NB4 (cell line): ENCODE measurements around the gene VENTX.
"Not testable (repeated sequence)": the region's sequence is repeated elsewhere in the genome, so short reads cannot be mapped to it uniquely, and the experiment has no call there.

Experiments used
- DNase-seq: peaks from one replicate; pipeline ENCODE4 v3.0.0; 2010; ENCODE audit warnings: low read depth
- H3K4me3 ChIP-seq: one replicate; pipeline ENCODE4 v1.5.1; 2011; ENCODE audit warnings: mild to moderate bottlenecking, low read depth, low read length, moderate library complexity
- CTCF ChIP-seq: IDR thresholded peaks from one replicate; pipeline ENCODE4 v1.5.1; 2012; ENCODE audit warnings: low read depth, low read length
- MAX ChIP-seq: IDR thresholded peaks from 2 replicates; pipeline ENCODE4 v1.6.1; 2011; ENCODE audit warnings: low read depth, low read length
- MYC ChIP-seq: IDR thresholded peaks from 2 replicates; pipeline ENCODE4 v1.6.1; 2011; ENCODE audit warnings: low read depth, low read length
- POLR2A ChIP-seq: IDR thresholded peaks from 2 replicates; pipeline ENCODE4 v1.6.1; 2011; ENCODE audit warnings: mild to moderate bottlenecking; ENCODE audit not compliant: insufficient read length; ENCODE audit errors: extremely low read depth

The VENTX gene

GRCh38 chr10:133230044-133230361 lies 7.7 kb upstream of the VENTX start, which contains the start of gene UTF1:
Gene UTF1, plus strand, starts transcription at chr10:133230217. Its CDS starts 72 bp downstream, at chr10:133230289.
- TF ChIP-seq MYC (no peak), MAX (no peak), CTCF (no peak), POLR2A (no peak)
- no peak for DNase-seq
- no peak within 1 kb of the TSS for H3K4me3 ChIP-seq

DNA sequence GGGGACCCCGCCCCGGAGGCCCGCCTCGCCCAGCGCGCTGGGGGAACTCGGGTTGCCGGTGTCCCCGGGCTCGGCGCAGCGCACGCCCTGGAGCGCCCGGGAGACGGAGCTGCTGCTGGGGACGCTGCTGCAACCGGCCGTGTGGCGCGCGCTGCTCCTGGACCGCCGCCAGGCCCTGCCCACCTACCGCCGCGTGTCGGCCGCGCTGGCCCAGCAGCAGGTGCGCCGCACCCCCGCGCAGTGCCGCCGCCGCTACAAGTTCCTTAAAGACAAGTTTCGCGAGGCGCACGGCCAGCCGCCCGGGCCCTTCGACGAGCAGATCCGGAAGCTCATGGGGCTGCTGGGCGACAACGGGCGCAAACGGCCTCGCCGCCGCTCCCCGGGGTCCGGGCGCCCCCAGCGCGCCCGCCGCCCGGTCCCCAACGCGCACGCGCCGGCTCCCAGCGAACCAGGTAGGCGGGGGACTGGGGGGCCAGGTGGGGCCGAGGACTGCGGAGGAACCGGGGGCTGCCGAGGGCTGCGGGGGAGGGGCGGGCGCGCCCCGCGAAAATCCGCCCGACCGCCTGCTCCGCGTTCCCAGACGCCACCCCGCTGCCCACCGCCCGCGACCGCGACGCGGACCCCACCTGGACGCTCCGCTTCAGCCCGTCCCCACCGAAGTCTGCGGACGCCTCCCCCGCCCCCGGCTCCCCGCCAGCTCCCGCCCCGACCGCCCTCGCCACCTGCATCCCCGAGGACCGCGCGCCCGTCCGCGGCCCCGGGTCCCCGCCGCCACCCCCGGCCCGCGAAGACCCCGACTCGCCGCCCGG lies 7.1 kb upstream of the VENTX start:
- no peak for TF ChIP-seq MYC
- TF ChIP-seq CTCF, result no peak
- no peak for DNase-seq
- H3K4me3 ChIP-seq, result no peak overlapping the region

GRCh38 chr10:133231244-133231945 lies 6.3 kb upstream of the VENTX start:
- TF ChIP-seq MYC (no peak), MAX (no peak), POLR2A (no peak), CTCF (no peak)
- no peak overlapping the region for H3K4me3 ChIP-seq
- DNase-seq, result no peak

GRCh38 chr10:133231946-133232574 lies 5.6 kb upstream of the VENTX start:
- no peak for TF ChIP-seq MYC
- TF ChIP-seq CTCF, result no peak
- no peak for TF ChIP-seq MAX
- no peak for TF ChIP-seq POLR2A
- DNase-seq, result no peak
- no peak overlapping the region for H3K4me3 ChIP-seq

DNA sequence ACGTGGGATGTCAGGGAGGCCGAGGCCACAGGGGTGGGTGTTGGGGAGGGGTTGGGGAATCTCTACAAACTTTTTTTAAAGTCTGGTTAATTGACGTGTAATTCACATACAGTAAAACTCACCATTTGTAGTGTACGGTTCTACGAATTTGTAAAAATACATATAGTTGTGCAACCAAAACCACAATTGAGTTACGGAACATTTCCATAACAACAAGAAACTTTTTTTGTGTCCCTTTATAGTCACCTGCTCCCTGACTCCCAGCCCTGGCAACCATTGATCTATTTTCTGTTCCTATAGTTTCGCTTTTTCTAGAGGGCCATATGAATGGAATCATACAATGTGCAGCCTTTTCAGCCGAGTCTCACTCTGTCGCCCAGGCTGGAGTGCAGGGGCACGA lies 2.9 kb upstream of the VENTX start:
- peak; percentile 60 for DNase-seq
- not testable (repeated sequence) for H3K4me3 ChIP-seq

- peak; percentile 74 for DNase-seq
- no peak overlapping the region for H3K4me3 ChIP-seq
- TF ChIP-seq CTCF, result no peak
- peak; percentile 54; the same call in 1 of the 2 replicates for TF ChIP-seq MAX
- peak; percentile 71 for TF ChIP-seq MYC
- TF ChIP-seq POLR2A, result peak; percentile 62
Measured at GRCh38 chr10:133235265-133235855, 2.3 kb upstream of the VENTX start.
